Measurements from ENCODE around the gene PIK3C3. TPM values are rescaled to one million over a fixed set of nuclear protein-coding genes. Genes with fewer than 3 reads are reported as not detected.

Gene PIK3C3
- total and polyA plus RNA-seq, 2 of the 8 experiments (the other 6 are each of a cell fraction or from before 2014, with no cell fraction given): 15.3 to 47.4 TPM

- Histone ChIP-seq H4K20me1 (replicated peaks in 1 of 2; ENCODE audit: control insufficient read depth in 1 of 2, insufficient read depth in 2 of 2, low read length in 2 of 2) (no peaks in the 10 kb centered on the region), H4K5ac (ENCODE audit: insufficient read length, low read depth, low read length) (no peak overlapping the region), H3K27ac (ENCODE audit: low read depth, low read length) (no peak overlapping the region), H3K36me3 (ENCODE audit: control insufficient read depth in 2 of 4, insufficient read depth in 4 of 4, low read length in 3 of 4) (peaks cover 0 to 18% (median 4%) of the 10 kb centered on the region in 4 experiments; a peak in 2 of 8 replicates), H3K9ac (replicated peaks in 1 of 4; ENCODE audit: extremely low read depth in 1 of 4, low read depth in 3 of 4, low read length in 3 of 4) (no peak overlapping the region), H3K79me1 (ENCODE audit: low read depth, low read length) (no peaks in the 10 kb centered on the region), H3K4me3 (ENCODE audit: extremely low read depth in 1 of 4, insufficient read depth in 2 of 4, low read depth in 3 of 4, low read length in 4 of 4) (no peak overlapping the region), H2BK12ac (ENCODE audit: low read depth, low read length) (no peak overlapping the region), H3K56ac (replicated peaks; ENCODE audit: insufficient read length, low read depth, low read length) (no peak overlapping the region), H3K27me3 (replicated peaks in 1 of 4; ENCODE audit: control insufficient read depth in 3 of 4, extremely low read depth in 1 of 4, insufficient read depth in 3 of 4, low read length in 3 of 4) (no peaks in the 10 kb centered on the region), H3K4me2 (ENCODE audit: insufficient read depth in 1 of 2, low read depth in 2 of 2, low read length in 2 of 2) (no peak overlapping the region), H3K4me1 (replicated peaks in 1 of 4; ENCODE audit: control insufficient read depth in 3 of 4, insufficient read depth in 4 of 4, low read length in 3 of 4) (no peaks in the 10 kb centered on the region), H3K14ac (ENCODE audit: insufficient read length) (no peak overlapping the region), H2BK5ac (ENCODE audit: low read depth, low read length) (no peak overlapping the region), H2BK15ac (ENCODE audit: low read length) (no peak overlapping the region), H4K91ac (replicated peaks; ENCODE audit: insufficient read length, low read length) (no peak overlapping the region), H4K8ac (ENCODE audit: extremely low read depth, insufficient read depth, low read length) (no peak overlapping the region), H3K9me3 (ENCODE audit: insufficient read depth in 2 of 2, low read depth in 1 of 2, low read length in 1 of 2) (no peaks in the 10 kb centered on the region), H3K4ac (replicated peaks; ENCODE audit: insufficient read length, low read depth, low read length) (no peak overlapping the region), H3K23me2 (ENCODE audit: low read depth, low read length) (no peaks in the 10 kb centered on the region), H2AFZ (ENCODE audit: low read length) (no peak overlapping the region), H3K79me2 (ENCODE audit: control insufficient read depth in 1 of 2, insufficient read depth in 2 of 2, low read length in 2 of 2) (no peaks in the 10 kb centered on the region), H2BK20ac (ENCODE audit: low read length) (no peak overlapping the region), H3K18ac (ENCODE audit: extremely low read depth, low read length) (no peak overlapping the region), H2BK120ac (replicated peaks; ENCODE audit: low read depth, low read length) (no peak overlapping the region), H3K23ac (ENCODE audit: insufficient read length) (no peak overlapping the region), H2AK5ac (ENCODE audit: low read depth, low read length) (no peak overlapping the region)
- no peak for FAIRE-seq
- CTCF ChIA-PET (ENCODE audit: partially characterized antibody): interaction anchor here (0.6 to 1.1 kb wide), 2 partner anchors 199 to 1346 kb away, joined by 3 read pairs; no protein-coding TSS in a partner anchor
- 93% methylated on average over 3 of the region's 3 CpGs; no CpG with 5 or more reads in 1 of the 2 experiments for WGBS, 2 experiments (ENCODE audit: extremely low coverage in 1 of 2, insufficient coverage in 1 of 2, insufficient read length in 1 of 2, insufficient replicate concordance in 2 of 2, low coverage in 1 of 2, low lambda C conversion rate in 2 of 2, missing lambda C conversion rate in 1 of 2)
- DNase-seq (ENCODE audit: low read depth in 1 of 2, low spot score in 2 of 2): no peak
- POLR2A ChIA-PET (ENCODE audit: partially characterized antibody): no interaction called here
- no peak for TF ChIP-seq JUND (IDR thresholded peaks at IDR 0.05; ENCODE audit: low read length)
- TF ChIP-seq RFX5 (IDR thresholded peaks at IDR 0.05; ENCODE audit: borderline replicate concordance, low read depth, low read length): no peak
- no peak for TF ChIP-seq NRF1 (IDR thresholded peaks at IDR 0.05; ENCODE audit: low read depth, low read length)
- no peak for TF ChIP-seq SP2 (IDR thresholded peaks at IDR 0.05; ENCODE audit: low read length)
- no peak for TF ChIP-seq HDAC6 (IDR thresholded peaks at IDR 0.05; ENCODE audit: low read depth, low read length)
- no peak for TF ChIP-seq EZH2 (IDR thresholded peaks at IDR 0.05; ENCODE audit: low read depth, low read length, severe bottlenecking)
- no peak for TF ChIP-seq TCF12 (IDR thresholded peaks at IDR 0.05; ENCODE audit: low read depth, low read length)
- TF ChIP-seq EGR1 (IDR thresholded peaks at IDR 0.05; ENCODE audit: borderline replicate concordance, low read depth, low read length): no peak
- TF ChIP-seq YY1 (IDR thresholded peaks at IDR 0.05; ENCODE audit: low read depth, low read length): no peak
- TF ChIP-seq NANOG (IDR thresholded peaks at IDR 0.05; ENCODE audit: insufficient read depth, low read depth, low read length, poor library complexity, severe bottlenecking): no peak
- TF ChIP-seq GABPA (IDR thresholded peaks at IDR 0.05; ENCODE audit: borderline replicate concordance, insufficient read depth, low read length): no peak
- no peak for TF ChIP-seq RNF2 (IDR thresholded peaks at IDR 0.05; ENCODE audit: borderline replicate concordance, low read depth, low read length, missing control alignments, poor library complexity, severe bottlenecking)
Observed at GRCh38 chr18:42074704-42075103, 119.7 kb downstream of the PIK3C3 start.
